Naive B cell (primary cell): ENCODE data around the gene TOM1L2. TPM values are rescaled to one million over a fixed set of nuclear protein-coding genes. Genes with fewer than 3 reads are reported as not detected.
"Not testable (repeated sequence)": the region's sequence is repeated elsewhere in the genome, so short reads cannot be mapped to it uniquely, and the experiment has no call there.

Source experiments
- ATAC-seq, 2 donors: fragments of 150-1000 bp; cut with Tn5 transposase; 2 replicates each; pipeline ENCODE4 v1.10.0; 2021; ENCODE audit warnings: low read depth in 2 of 2, mild to moderate bottlenecking in 2 of 2, moderate library complexity in 2 of 2
- DNase-seq: peaks from one replicate; pipeline ENCODE4 v3.0.0; 2022
- H3K27ac Mint-ChIP-seq, 6 donors: one replicate each; pipeline ENCODE4 v1.8.0; 2020 to 2022; ENCODE audit warnings: mild to moderate bottlenecking in 6 of 6, mixed read lengths in 6 of 6, moderate library complexity in 5 of 6, inconsistent platforms in 2 of 6
- H3K27me3 Mint-ChIP-seq, 3 donors: one replicate each; pipeline ENCODE4 v1.8.0; 2021 to 2022; ENCODE audit warnings: mixed read lengths in 3 of 3, mild to moderate bottlenecking in 1 of 3
- H3K36me3 Mint-ChIP-seq, 2 donors: one replicate each; pipeline ENCODE4 v1.8.0; 2020 to 2022; ENCODE audit warnings: mixed read lengths in 2 of 2, inconsistent platforms in 1 of 2, mild to moderate bottlenecking in 1 of 2
- H3K4me1 Mint-ChIP-seq, 3 donors: one replicate each; pipeline ENCODE4 v1.8.0; 2020 to 2022; ENCODE audit warnings: mixed read lengths in 3 of 3, inconsistent platforms in 1 of 3, mild to moderate bottlenecking in 1 of 3, moderate library complexity in 1 of 3
- H3K4me3 Mint-ChIP-seq, 8 donors: one replicate each; pipeline ENCODE4 v1.8.0; 2020 to 2022; ENCODE audit warnings: mild to moderate bottlenecking in 8 of 8, mixed read lengths in 8 of 8, moderate library complexity in 8 of 8, inconsistent platforms in 2 of 8
- H3K9me3 Mint-ChIP-seq, 7 donors: one replicate each; pipeline ENCODE4 v1.8.0; 2020 to 2022; ENCODE audit warnings: mixed read lengths in 7 of 7, mild to moderate bottlenecking in 5 of 7, inconsistent platforms in 2 of 7, moderate library complexity in 1 of 7
- polyA plus RNA-seq, 6 donors: library from polyadenylated mRNA; unstranded; fragments of 300-500 nt; fragmentation: Illumina TruSeq; gene quantifications; one replicate each; pipeline ENCODE4 v1.2.3, GENCODE V29; 2021; ENCODE audit warnings: low read depth in 6 of 6

The TOM1L2 gene
- polyA plus RNA-seq, 6 donors from 2014 or later = 2.5 to 7.0 (median 3.0) TPM

- peak overlapping the region in 2 of 8 donors; percentile 13 to 49 for H3K4me3 Mint-ChIP-seq
- H3K27me3 Mint-ChIP-seq = no peaks in the 10 kb centered on the region
- H3K9me3 Mint-ChIP-seq = no peaks in the 10 kb centered on the region
- no peak for DNase-seq
- ATAC-seq = no peak
- H3K4me1 Mint-ChIP-seq = peaks cover 10 to 20% (median 18%) of the 10 kb centered on the region in 3 donors
- peak overlapping the region in 4 of 6 donors; percentile 1 to 84 (median 40) for H3K27ac Mint-ChIP-seq
- no peaks in the 10 kb centered on the region for H3K36me3 Mint-ChIP-seq
These were observed 28.8 kb downstream of the TOM1L2 start for GRCh38 chr17:17943281-17943984.

- H3K36me3 Mint-ChIP-seq = no peaks in the 10 kb centered on the region
- ATAC-seq (no peak), DNase-seq (no peak)
- no peaks in the 10 kb centered on the region for H3K27me3 Mint-ChIP-seq
- no peak overlapping the region for H3K4me3 Mint-ChIP-seq
- peak overlapping the region in 2 of 6 donors; percentile 18 to 84 for H3K27ac Mint-ChIP-seq
- H3K9me3 Mint-ChIP-seq = no peaks in the 10 kb centered on the region
- peaks cover 10 to 21% (median 20%) of the 10 kb centered on the region in 3 donors for H3K4me1 Mint-ChIP-seq
These were observed 29.4 kb downstream of the TOM1L2 start for GRCh38 chr17:17942846-17943245.

GRCh38 chr17:17941015-17941414 lies 31.2 kb downstream of the TOM1L2 start:
- Mint-ChIP-seq H3K9me3 (no peaks in the 10 kb centered on the region), H3K4me3 (no peak overlapping the region), H3K27me3 (no peaks in the 10 kb centered on the region), H3K4me1 (peaks cover 12 to 24% (median 22%) of the 10 kb centered on the region in 3 donors), H3K36me3 (no peaks in the 10 kb centered on the region), H3K27ac (no peak overlapping the region)
- no peak for DNase-seq
- no peak for ATAC-seq

GRCh38 chr17:17940441-17940911 lies 31.7 kb downstream of the TOM1L2 start:
- DNase-seq (no peak), ATAC-seq (no peak)
- Mint-ChIP-seq H3K4me3 (no peak overlapping the region), H3K27ac (no peak overlapping the region), H3K9me3 (no peaks in the 10 kb centered on the region), H3K27me3 (no peaks in the 10 kb centered on the region), H3K36me3 (no peaks in the 10 kb centered on the region), H3K4me1 (peaks cover 14 to 28% (median 25%) of the 10 kb centered on the region in 3 donors)

GRCh38 chr17:17939941-17940340 lies 32.3 kb downstream of the TOM1L2 start:
- H3K9me3 Mint-ChIP-seq, DNase-seq, ATAC-seq, H3K27ac Mint-ChIP-seq, H3K36me3 Mint-ChIP-seq, H3K27me3 Mint-ChIP-seq, H3K4me3 Mint-ChIP-seq: not testable (repeated sequence)
- H3K4me1 Mint-ChIP-seq = peaks cover 14 to 32% (median 25%) of the 10 kb centered on the region in 3 donors

- DNase-seq = no peak
- Mint-ChIP-seq H3K27me3 (no peaks in the 10 kb centered on the region), H3K36me3 (no peaks in the 10 kb centered on the region), H3K27ac (no peak overlapping the region), H3K9me3 (no peaks in the 10 kb centered on the region), H3K4me1 (peaks cover 10 to 26% (median 21%) of the 10 kb centered on the region in 3 donors), H3K4me3 (no peak overlapping the region)
- ATAC-seq = no peak
These were observed 33.7 kb downstream of the TOM1L2 start for GRCh38 chr17:17938388-17939107.

GRCh38 chr17:17937958-17938357 lies 34.2 kb downstream of the TOM1L2 start:
- H3K27me3 Mint-ChIP-seq = no peaks in the 10 kb centered on the region
- DNase-seq (no peak), ATAC-seq (no peak)
- no peaks in the 10 kb centered on the region for H3K36me3 Mint-ChIP-seq
- no peak overlapping the region for H3K4me3 Mint-ChIP-seq
- H3K9me3 Mint-ChIP-seq = no peaks in the 10 kb centered on the region
- H3K4me1 Mint-ChIP-seq = peaks cover 4 to 20% (median 15%) of the 10 kb centered on the region in 3 donors
- H3K27ac Mint-ChIP-seq = peak overlapping the region in 1 of 6 donors; percentile 28

GRCh38 chr17:17937201-17937853 lies 34.9 kb downstream of the TOM1L2 start:
- Mint-ChIP-seq H3K36me3 (no peaks in the 10 kb centered on the region), H3K9me3 (no peaks in the 10 kb centered on the region), H3K4me3 (no peak overlapping the region), H3K27ac (peak overlapping the region in 3 of 6 donors; percentile 15 to 28 (median 16)), H3K4me1 (peaks cover 4 to 20% (median 14%) of the 10 kb centered on the region in 3 donors), H3K27me3 (no peaks in the 10 kb centered on the region)
- ATAC-seq (no peak), DNase-seq (no peak)

GRCh38 chr17:17935321-17936271 lies 36.6 kb downstream of the TOM1L2 start:
- Mint-ChIP-seq H3K36me3 (no peaks in the 10 kb centered on the region), H3K4me1 (peaks cover 8 to 23% (median 20%) of the 10 kb centered on the region in 3 donors), H3K27me3 (no peaks in the 10 kb centered on the region), H3K27ac (peak overlapping the region in 2 of 6 donors; percentile 14 to 78), H3K4me3 (peak overlapping the region in 1 of 8 donors; percentile 69), H3K9me3 (no peaks in the 10 kb centered on the region)
- ATAC-seq (no peak), DNase-seq (no peak)

- Mint-ChIP-seq H3K36me3 (no peaks in the 10 kb centered on the region), H3K4me3 (no peak overlapping the region), H3K27ac (peak overlapping the region in 1 of 6 donors; percentile 59), H3K27me3 (no peaks in the 10 kb centered on the region), H3K4me1 (peaks cover 8 to 21% (median 16%) of the 10 kb centered on the region in 3 donors), H3K9me3 (no peaks in the 10 kb centered on the region)
- ATAC-seq (no peak), DNase-seq (no peak)
These were observed 37.4 kb downstream of the TOM1L2 start for GRCh38 chr17:17934806-17935205.

- Mint-ChIP-seq H3K4me1 (peaks cover 8 to 23% (median 16%) of the 10 kb centered on the region in 3 donors), H3K27me3 (no peaks in the 10 kb centered on the region), H3K36me3 (no peaks in the 10 kb centered on the region), H3K9me3 (no peaks in the 10 kb centered on the region), H3K4me3 (no peak overlapping the region), H3K27ac (peak overlapping the region in 1 of 6 donors; percentile 74)
- ATAC-seq (no peak), DNase-seq (no peak)
These were observed 38.0 kb downstream of the TOM1L2 start for GRCh38 chr17:17934214-17934613.

GRCh38 chr17:17933775-17934174 lies 38.4 kb downstream of the TOM1L2 start:
- ATAC-seq (no peak), DNase-seq (no peak)
- Mint-ChIP-seq H3K27me3 (no peaks in the 10 kb centered on the region), H3K4me3 (no peak overlapping the region), H3K9me3 (no peaks in the 10 kb centered on the region), H3K27ac (no peak overlapping the region), H3K36me3 (no peaks in the 10 kb centered on the region), H3K4me1 (peaks cover 8 to 23% (median 16%) of the 10 kb centered on the region in 3 donors)
